Ovary (tissue), 3 donors: ENCODE measurements around the gene EXOC6B.

Source experiments
- EP300 ChIP-seq: sonication (generic); formaldehyde crosslinking; IDR thresholded peaks from one replicate; pipeline ENCODE4 v1.6.1; 2017; ENCODE audit warnings: antibody characterized with exemption
- TF ChIP-seq, protein P1 (sequence below), 3 donors: fragments of 450-650 bp in 2 of 3; fragments of 200-600 bp in 1 of 3; IDR thresholded peaks; one replicate each; pipeline versions ENCODE4 v1.5.1 to v1.8.0; 2016 to 2022; ENCODE audit warnings: antibody characterized with exemption in 3 of 3, mild to moderate bottlenecking in 1 of 3
- donor health status: DM: no; HTN: no; CAD: no.

DNA sequence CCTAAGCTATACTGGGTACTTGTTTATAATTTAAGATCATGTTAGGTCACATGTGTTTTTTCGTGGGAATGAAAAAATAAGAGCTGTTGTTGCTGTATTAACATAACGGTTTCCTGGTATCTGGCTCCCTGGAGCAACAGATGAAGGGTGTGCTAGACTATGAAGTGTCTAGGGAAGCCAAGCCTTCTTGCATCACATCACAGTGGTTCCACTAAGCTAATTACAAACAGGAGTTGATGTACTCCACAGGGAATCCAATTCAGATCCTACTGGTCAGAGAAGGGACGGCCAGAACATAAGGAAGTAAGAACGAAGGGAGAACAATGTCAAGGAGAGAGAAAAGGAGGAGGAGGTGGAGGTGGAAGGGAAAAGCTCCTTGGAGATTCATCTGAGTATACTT, 485.2 kb downstream of the EXOC6B start:
- TF ChIP-seq, protein P1, sequence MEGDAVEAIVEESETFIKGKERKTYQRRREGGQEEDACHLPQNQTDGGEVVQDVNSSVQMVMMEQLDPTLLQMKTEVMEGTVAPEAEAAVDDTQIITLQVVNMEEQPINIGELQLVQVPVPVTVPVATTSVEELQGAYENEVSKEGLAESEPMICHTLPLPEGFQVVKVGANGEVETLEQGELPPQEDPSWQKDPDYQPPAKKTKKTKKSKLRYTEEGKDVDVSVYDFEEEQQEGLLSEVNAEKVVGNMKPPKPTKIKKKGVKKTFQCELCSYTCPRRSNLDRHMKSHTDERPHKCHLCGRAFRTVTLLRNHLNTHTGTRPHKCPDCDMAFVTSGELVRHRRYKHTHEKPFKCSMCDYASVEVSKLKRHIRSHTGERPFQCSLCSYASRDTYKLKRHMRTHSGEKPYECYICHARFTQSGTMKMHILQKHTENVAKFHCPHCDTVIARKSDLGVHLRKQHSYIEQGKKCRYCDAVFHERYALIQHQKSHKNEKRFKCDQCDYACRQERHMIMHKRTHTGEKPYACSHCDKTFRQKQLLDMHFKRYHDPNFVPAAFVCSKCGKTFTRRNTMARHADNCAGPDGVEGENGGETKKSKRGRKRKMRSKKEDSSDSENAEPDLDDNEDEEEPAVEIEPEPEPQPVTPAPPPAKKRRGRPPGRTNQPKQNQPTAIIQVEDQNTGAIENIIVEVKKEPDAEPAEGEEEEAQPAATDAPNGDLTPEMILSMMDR (IDR thresholded peaks at IDR 0.05), result no peak
- no peak for TF ChIP-seq EP300
